ENCODE results near the gene TMEM132D. TPM values are rescaled to one million over a fixed set of nuclear protein-coding genes. Genes with fewer than 3 reads are reported as not detected.

TMEM132D gene
- total RNA-seq, 4 donors from 2014 or later = 0.17 TPM; not detected in 3

GRCh38 chr12:129909051-129910020 lies 5.5 kb upstream of the TMEM132D start:
- intact Hi-C loops (cut with DNase I) = loop anchor here (5.0 kb wide), 1 partner anchor 1127 kb away; no protein-coding TSS in a partner anchor
- Histone ChIP-seq H3K27ac (replicated peaks in 1 of 4) (no peak overlapping the region), H3K27me3 (peaks cover 0 to 61% (median 3%) of the 10 kb centered on the region in 4 donors), H3K36me3 (no peaks in the 10 kb centered on the region), H3K4me3 (no peak overlapping the region), H3K4me1 (peaks cover 0 to 3% (median 0%) of the 10 kb centered on the region in 4 donors), H3K9me3 (no peaks in the 10 kb centered on the region)
- WGBS = 82% methylated on average over 19 of the region's 22 CpGs
- DNase-seq (ENCODE audit: extremely low spot score) = peak; percentile 91
- TF ChIP-seq POLR2A (IDR thresholded peaks at IDR 0.05; ENCODE audit: low read depth) = no peak
- TF ChIP-seq, protein P1, sequence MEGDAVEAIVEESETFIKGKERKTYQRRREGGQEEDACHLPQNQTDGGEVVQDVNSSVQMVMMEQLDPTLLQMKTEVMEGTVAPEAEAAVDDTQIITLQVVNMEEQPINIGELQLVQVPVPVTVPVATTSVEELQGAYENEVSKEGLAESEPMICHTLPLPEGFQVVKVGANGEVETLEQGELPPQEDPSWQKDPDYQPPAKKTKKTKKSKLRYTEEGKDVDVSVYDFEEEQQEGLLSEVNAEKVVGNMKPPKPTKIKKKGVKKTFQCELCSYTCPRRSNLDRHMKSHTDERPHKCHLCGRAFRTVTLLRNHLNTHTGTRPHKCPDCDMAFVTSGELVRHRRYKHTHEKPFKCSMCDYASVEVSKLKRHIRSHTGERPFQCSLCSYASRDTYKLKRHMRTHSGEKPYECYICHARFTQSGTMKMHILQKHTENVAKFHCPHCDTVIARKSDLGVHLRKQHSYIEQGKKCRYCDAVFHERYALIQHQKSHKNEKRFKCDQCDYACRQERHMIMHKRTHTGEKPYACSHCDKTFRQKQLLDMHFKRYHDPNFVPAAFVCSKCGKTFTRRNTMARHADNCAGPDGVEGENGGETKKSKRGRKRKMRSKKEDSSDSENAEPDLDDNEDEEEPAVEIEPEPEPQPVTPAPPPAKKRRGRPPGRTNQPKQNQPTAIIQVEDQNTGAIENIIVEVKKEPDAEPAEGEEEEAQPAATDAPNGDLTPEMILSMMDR (IDR thresholded peaks at IDR 0.05) = no peak
- no peak for TF ChIP-seq EP300 (IDR thresholded peaks at IDR 0.05)
- TF ChIP-seq POLR2AphosphoS5 (IDR thresholded peaks at IDR 0.05) = no peak

GRCh38 chr12:129903092-129903945 lies 506 bp downstream of the TMEM132D start:
- intact Hi-C loops (cut with DNase I) = no loop called here
- Histone ChIP-seq H3K36me3 (no peaks in the 10 kb centered on the region), H3K9me3 (no peaks in the 10 kb centered on the region), H3K4me1 (peaks cover 0 to 8% (median 0%) of the 10 kb centered on the region in 4 donors), H3K4me3 (no peak overlapping the region), H3K27ac (replicated peaks in 1 of 4) (no peak overlapping the region), H3K27me3 (peaks cover 0 to 71% (median 7%) of the 10 kb centered on the region in 4 donors)
- peak; percentile 60 for DNase-seq (ENCODE audit: extremely low spot score)
- TF ChIP-seq POLR2AphosphoS5 (IDR thresholded peaks at IDR 0.05) (no peak), POLR2A (IDR thresholded peaks at IDR 0.05; ENCODE audit: low read depth) (no peak), EP300 (IDR thresholded peaks at IDR 0.05) (no peak)
- TF ChIP-seq, protein P1 (IDR thresholded peaks at IDR 0.05) = no peak
- WGBS = 2% methylated on average over 48 of the region's 93 CpGs

DNA sequence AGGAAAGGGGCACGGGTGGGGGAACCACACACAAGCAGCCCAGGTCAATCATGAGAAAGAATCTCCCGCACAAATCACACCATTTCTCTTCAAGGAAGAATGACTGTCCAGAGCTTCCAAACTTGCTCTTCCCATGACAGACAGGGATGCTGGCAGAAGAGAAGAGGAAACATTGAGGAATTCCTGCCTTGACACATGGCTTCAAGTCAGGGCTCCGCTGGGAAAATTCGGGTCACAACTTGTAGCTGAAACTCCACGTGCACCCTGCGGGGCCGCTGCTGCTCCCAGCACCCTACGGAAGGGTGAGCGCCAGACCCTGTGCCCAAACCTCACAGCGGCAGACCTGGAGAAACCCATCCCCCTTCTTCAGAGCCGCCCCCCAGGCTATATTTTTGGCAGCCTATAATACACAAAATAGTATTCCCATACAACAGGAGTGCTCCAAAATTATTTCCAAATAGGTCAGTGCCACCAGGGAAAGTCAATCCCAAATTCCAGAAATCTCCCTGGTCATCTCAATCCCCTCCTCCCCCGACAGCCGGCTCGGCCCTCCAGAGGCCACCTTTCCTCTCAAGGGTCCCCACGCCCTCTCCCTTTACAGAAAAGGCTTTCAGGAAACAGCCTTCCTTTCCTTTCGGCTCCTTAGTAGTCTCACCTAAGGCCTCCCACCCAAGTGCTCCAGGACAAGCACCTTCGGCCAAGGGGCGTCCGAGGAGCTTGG lies 1.3 kb downstream of the TMEM132D start:
- no peak for TF ChIP-seq POLR2AphosphoS5 (IDR thresholded peaks at IDR 0.05)
- TF ChIP-seq, protein P1 (IDR thresholded peaks at IDR 0.05) = no peak
- TF ChIP-seq EP300 (IDR thresholded peaks at IDR 0.05) = no peak
- TF ChIP-seq POLR2A (IDR thresholded peaks at IDR 0.05; ENCODE audit: low read depth) = no peak
- DNase-seq (ENCODE audit: extremely low spot score) = peak; percentile 79
- H3K27ac ChIP-seq (replicated peaks in 1 of 4) = no peak overlapping the region
- peaks cover 0 to 8% (median 0%) of the 10 kb centered on the region in 4 donors for H3K4me1 ChIP-seq
- peaks cover 0 to 68% (median 7%) of the 10 kb centered on the region in 4 donors for H3K27me3 ChIP-seq
- no peaks in the 10 kb centered on the region for H3K9me3 ChIP-seq
- intact Hi-C loops (cut with DNase I) = no loop called here
- 6% methylated on average over 14 of the region's 19 CpGs for WGBS
- H3K36me3 ChIP-seq = no peaks in the 10 kb centered on the region
- no peak overlapping the region for H3K4me3 ChIP-seq

GRCh38 chr12:129901254-129901653 lies 2.6 kb downstream of the TMEM132D start:
- H3K9me3 ChIP-seq = no peaks in the 10 kb centered on the region
- no peak overlapping the region for H3K27ac ChIP-seq (replicated peaks in 1 of 4)
- H3K4me3 ChIP-seq = no peak overlapping the region
- H3K27me3 ChIP-seq = peaks cover 0 to 65% (median 7%) of the 10 kb centered on the region in 4 donors
- H3K4me1 ChIP-seq = peaks cover 0 to 8% (median 0%) of the 10 kb centered on the region in 4 donors
- DNase-seq (ENCODE audit: extremely low spot score) = no peak
- TF ChIP-seq POLR2AphosphoS5 (IDR thresholded peaks at IDR 0.05) (no peak), EP300 (IDR thresholded peaks at IDR 0.05) (no peak), POLR2A (IDR thresholded peaks at IDR 0.05; ENCODE audit: low read depth) (no peak)
- TF ChIP-seq, protein P1 (IDR thresholded peaks at IDR 0.05) = no peak
- no peaks in the 10 kb centered on the region for H3K36me3 ChIP-seq
- intact Hi-C loops (cut with DNase I) = no loop called here
- 67% methylated on average over 2 of the region's 2 CpGs for WGBS
